Measurements from ENCODE around the gene VARS2. TPM values are rescaled to one million over a fixed set of nuclear protein-coding genes. Genes with fewer than 3 reads are reported as not detected.

Gene VARS2
- polyA plus RNA-seq, 1 of the 3 experiments (the other 2 are of a cell fraction) = 31.2 TPM

DNA sequence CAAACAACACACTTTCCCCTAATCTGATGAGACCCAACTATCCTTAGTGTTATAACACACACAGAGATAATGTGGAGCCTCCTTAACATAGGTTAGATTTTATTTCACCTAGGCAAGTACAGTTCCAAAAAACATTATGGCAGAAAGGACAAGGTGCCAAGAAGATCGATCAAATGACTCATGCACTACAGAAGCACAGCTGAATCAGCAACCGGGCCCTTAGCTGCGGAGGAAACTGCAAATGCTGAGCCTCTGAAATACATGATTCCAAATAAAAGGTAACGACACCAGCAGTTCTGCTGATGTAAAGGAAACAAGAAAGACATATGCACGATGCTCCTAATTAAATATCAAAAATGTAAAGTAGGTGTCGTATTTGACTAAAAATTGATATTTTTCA lies 49.6 kb downstream of the VARS2 start:
- H3K4me3 ChIP-seq (ENCODE audit: low read depth in 2 of 2, low read length in 1 of 2) = no peak overlapping the region
- no peaks in the 10 kb centered on the region for H4K20me1 ChIP-seq (ENCODE audit: insufficient read depth)
- no peaks in the 10 kb centered on the region for H3K27me3 ChIP-seq (ENCODE audit: insufficient read depth)
- no peaks in the 10 kb centered on the region for H3K36me3 ChIP-seq (replicated peaks in 1 of 2; ENCODE audit: control insufficient read depth in 1 of 2, insufficient read depth in 2 of 2, low read length in 1 of 2)
- no peak overlapping the region for H3K27ac ChIP-seq (ENCODE audit: low read depth in 2 of 2, low read length in 1 of 2)
- no peak for DNase-seq
- no peaks in the 10 kb centered on the region; a peak in 1 of 4 replicates for H3K4me1 ChIP-seq (ENCODE audit: control insufficient read depth in 1 of 2, insufficient read depth in 2 of 2, low read depth in 1 of 2, low read length in 1 of 2)
- H3F3A ChIP-seq (replicated peaks; ENCODE audit: insufficient read depth) = no peaks in the 10 kb centered on the region
- no peaks in the 10 kb centered on the region for H3K79me2 ChIP-seq (ENCODE audit: insufficient read depth)
- no peak overlapping the region for H2AFZ ChIP-seq (ENCODE audit: low read depth)
- no peak overlapping the region for H3K9ac ChIP-seq
- H3K4me2 ChIP-seq = no peak overlapping the region
- ChIA-PET CTCF (no interaction called here), POLR2A (no interaction called here)
- no peaks in the 10 kb centered on the region for H3K9me3 ChIP-seq
- WGBS (ENCODE audit: low lambda C conversion rate) = 43% methylated on average over 6 of the region's 6 CpGs
- no peaks in the 10 kb centered on the region for H3K9me2 ChIP-seq
- TF ChIP-seq, protein P1, sequence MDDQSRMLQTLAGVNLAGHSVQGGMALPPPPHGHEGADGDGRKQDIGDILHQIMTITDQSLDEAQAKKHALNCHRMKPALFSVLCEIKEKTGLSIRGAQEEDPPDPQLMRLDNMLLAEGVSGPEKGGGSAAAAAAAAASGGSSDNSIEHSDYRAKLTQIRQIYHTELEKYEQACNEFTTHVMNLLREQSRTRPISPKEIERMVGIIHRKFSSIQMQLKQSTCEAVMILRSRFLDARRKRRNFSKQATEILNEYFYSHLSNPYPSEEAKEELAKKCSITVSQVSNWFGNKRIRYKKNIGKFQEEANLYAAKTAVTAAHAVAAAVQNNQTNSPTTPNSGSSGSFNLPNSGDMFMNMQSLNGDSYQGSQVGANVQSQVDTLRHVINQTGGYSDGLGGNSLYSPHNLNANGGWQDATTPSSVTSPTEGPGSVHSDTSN (IDR thresholded peaks at IDR 0.05) = peak; percentile 62
- no peak for TF ChIP-seq SMC3 (IDR thresholded peaks at IDR 0.05; ENCODE audit: low read depth, low read length)
- TF ChIP-seq, protein P2, sequence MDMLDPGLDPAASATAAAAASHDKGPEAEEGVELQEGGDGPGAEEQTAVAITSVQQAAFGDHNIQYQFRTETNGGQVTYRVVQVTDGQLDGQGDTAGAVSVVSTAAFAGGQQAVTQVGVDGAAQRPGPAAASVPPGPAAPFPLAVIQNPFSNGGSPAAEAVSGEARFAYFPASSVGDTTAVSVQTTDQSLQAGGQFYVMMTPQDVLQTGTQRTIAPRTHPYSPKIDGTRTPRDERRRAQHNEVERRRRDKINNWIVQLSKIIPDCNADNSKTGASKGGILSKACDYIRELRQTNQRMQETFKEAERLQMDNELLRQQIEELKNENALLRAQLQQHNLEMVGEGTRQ (IDR thresholded peaks at IDR 0.05; ENCODE audit: borderline replicate concordance, low read depth, low read length) = no peak
- TF ChIP-seq NFIC (IDR thresholded peaks at IDR 0.05; ENCODE audit: borderline replicate concordance) = peak; percentile 25; the same call in 1 of the 2 replicates
- TF ChIP-seq, protein P3, sequence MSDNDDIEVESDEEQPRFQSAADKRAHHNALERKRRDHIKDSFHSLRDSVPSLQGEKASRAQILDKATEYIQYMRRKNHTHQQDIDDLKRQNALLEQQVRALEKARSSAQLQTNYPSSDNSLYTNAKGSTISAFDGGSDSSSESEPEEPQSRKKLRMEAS (IDR thresholded peaks at IDR 0.05; ENCODE audit: low read depth) = no peak
- peak; percentile 59 for TF ChIP-seq JUND (IDR thresholded peaks at IDR 0.05)
- TF ChIP-seq FOSL2 (IDR thresholded peaks at IDR 0.05; ENCODE audit: borderline replicate concordance, low read depth) = peak; percentile 71; the same call in 1 of the 2 replicates
- TF ChIP-seq, protein P4, sequence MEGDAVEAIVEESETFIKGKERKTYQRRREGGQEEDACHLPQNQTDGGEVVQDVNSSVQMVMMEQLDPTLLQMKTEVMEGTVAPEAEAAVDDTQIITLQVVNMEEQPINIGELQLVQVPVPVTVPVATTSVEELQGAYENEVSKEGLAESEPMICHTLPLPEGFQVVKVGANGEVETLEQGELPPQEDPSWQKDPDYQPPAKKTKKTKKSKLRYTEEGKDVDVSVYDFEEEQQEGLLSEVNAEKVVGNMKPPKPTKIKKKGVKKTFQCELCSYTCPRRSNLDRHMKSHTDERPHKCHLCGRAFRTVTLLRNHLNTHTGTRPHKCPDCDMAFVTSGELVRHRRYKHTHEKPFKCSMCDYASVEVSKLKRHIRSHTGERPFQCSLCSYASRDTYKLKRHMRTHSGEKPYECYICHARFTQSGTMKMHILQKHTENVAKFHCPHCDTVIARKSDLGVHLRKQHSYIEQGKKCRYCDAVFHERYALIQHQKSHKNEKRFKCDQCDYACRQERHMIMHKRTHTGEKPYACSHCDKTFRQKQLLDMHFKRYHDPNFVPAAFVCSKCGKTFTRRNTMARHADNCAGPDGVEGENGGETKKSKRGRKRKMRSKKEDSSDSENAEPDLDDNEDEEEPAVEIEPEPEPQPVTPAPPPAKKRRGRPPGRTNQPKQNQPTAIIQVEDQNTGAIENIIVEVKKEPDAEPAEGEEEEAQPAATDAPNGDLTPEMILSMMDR (IDR thresholded peaks at IDR 0.05) = no peak

DNA sequence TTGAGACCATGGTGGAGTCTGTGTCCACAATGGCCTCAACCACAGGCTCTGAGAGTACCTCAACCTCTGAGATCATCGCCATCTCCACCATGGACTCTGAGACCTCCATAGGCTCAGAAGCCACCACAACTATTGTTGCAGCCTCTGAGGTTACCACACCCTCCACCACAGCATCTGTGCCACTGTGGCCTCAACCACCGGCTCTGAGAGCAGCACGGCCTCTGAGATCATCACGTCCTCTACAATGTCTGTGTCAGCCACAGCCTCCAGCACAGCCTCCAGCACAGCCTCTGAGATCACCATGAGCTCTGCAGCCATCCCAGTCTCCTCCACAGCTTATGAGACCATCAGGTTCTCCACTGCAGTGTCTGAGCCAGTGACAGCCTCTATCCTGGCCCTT lies 50.0 kb downstream of the VARS2 start:
- no peak overlapping the region for H2AFZ ChIP-seq (ENCODE audit: low read depth)
- H3K4me3 ChIP-seq (ENCODE audit: low read depth in 2 of 2, low read length in 1 of 2) = no peak overlapping the region
- ChIA-PET CTCF (no interaction called here), POLR2A (no interaction called here)
- no peaks in the 10 kb centered on the region for H3K9me2 ChIP-seq
- H3K4me1 ChIP-seq (ENCODE audit: control insufficient read depth in 1 of 2, insufficient read depth in 2 of 2, low read depth in 1 of 2, low read length in 1 of 2) = no peaks in the 10 kb centered on the region; a peak in 1 of 4 replicates
- H3K79me2 ChIP-seq (ENCODE audit: insufficient read depth) = no peaks in the 10 kb centered on the region
- no peaks in the 10 kb centered on the region for H3K27me3 ChIP-seq (ENCODE audit: insufficient read depth)
- no peaks in the 10 kb centered on the region for H3K36me3 ChIP-seq (replicated peaks in 1 of 2; ENCODE audit: control insufficient read depth in 1 of 2, insufficient read depth in 2 of 2, low read length in 1 of 2)
- no peak overlapping the region for H3K4me2 ChIP-seq
- WGBS (ENCODE audit: low lambda C conversion rate) = 72% methylated on average over 3 of the region's 4 CpGs
- DNase-seq = no peak
- no peak overlapping the region for H3K27ac ChIP-seq (ENCODE audit: low read depth in 2 of 2, low read length in 1 of 2)
- H3K9ac ChIP-seq = no peak overlapping the region
- H3F3A ChIP-seq (replicated peaks; ENCODE audit: insufficient read depth) = no peaks in the 10 kb centered on the region
- H3K9me3 ChIP-seq = no peaks in the 10 kb centered on the region
- H4K20me1 ChIP-seq (ENCODE audit: insufficient read depth) = no peaks in the 10 kb centered on the region
- TF ChIP-seq TAF1 (IDR thresholded peaks at IDR 0.05; ENCODE audit: borderline replicate concordance, low read depth, low read length) (no peak), GATA2 (CRISPR knock-in tag; IDR thresholded peaks at IDR 0.05) (no peak), RXRA (IDR thresholded peaks at IDR 0.05; ENCODE audit: borderline replicate concordance, low read depth) (no peak), RCOR1 (IDR thresholded peaks at IDR 0.05; ENCODE audit: low read length) (no peak), MXI1 (IDR thresholded peaks at IDR 0.05; ENCODE audit: low read depth, low read length) (no peak), FOSL2 (IDR thresholded peaks at IDR 0.05; ENCODE audit: borderline replicate concordance, low read depth) (no peak), YY1 (IDR thresholded peaks at IDR 0.05; ENCODE audit: low read depth) (no peak), ELF1 (IDR thresholded peaks at IDR 0.05) (no peak)
- TF ChIP-seq, protein P5, sequence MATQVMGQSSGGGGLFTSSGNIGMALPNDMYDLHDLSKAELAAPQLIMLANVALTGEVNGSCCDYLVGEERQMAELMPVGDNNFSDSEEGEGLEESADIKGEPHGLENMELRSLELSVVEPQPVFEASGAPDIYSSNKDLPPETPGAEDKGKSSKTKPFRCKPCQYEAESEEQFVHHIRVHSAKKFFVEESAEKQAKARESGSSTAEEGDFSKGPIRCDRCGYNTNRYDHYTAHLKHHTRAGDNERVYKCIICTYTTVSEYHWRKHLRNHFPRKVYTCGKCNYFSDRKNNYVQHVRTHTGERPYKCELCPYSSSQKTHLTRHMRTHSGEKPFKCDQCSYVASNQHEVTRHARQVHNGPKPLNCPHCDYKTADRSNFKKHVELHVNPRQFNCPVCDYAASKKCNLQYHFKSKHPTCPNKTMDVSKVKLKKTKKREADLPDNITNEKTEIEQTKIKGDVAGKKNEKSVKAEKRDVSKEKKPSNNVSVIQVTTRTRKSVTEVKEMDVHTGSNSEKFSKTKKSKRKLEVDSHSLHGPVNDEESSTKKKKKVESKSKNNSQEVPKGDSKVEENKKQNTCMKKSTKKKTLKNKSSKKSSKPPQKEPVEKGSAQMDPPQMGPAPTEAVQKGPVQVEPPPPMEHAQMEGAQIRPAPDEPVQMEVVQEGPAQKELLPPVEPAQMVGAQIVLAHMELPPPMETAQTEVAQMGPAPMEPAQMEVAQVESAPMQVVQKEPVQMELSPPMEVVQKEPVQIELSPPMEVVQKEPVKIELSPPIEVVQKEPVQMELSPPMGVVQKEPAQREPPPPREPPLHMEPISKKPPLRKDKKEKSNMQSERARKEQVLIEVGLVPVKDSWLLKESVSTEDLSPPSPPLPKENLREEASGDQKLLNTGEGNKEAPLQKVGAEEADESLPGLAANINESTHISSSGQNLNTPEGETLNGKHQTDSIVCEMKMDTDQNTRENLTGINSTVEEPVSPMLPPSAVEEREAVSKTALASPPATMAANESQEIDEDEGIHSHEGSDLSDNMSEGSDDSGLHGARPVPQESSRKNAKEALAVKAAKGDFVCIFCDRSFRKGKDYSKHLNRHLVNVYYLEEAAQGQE (IDR thresholded peaks at IDR 0.05; ENCODE audit: low read depth, low read length) = no peak
- TF ChIP-seq, protein P1 (IDR thresholded peaks at IDR 0.05) = no peak
- TF ChIP-seq, protein P6, sequence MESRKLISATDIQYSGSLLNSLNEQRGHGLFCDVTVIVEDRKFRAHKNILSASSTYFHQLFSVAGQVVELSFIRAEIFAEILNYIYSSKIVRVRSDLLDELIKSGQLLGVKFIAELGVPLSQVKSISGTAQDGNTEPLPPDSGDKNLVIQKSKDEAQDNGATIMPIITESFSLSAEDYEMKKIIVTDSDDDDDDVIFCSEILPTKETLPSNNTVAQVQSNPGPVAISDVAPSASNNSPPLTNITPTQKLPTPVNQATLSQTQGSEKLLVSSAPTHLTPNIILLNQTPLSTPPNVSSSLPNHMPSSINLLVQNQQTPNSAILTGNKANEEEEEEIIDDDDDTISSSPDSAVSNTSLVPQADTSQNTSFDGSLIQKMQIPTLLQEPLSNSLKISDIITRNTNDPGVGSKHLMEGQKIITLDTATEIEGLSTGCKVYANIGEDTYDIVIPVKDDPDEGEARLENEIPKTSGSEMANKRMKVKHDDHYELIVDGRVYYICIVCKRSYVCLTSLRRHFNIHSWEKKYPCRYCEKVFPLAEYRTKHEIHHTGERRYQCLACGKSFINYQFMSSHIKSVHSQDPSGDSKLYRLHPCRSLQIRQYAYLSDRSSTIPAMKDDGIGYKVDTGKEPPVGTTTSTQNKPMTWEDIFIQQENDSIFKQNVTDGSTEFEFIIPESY (IDR thresholded peaks at IDR 0.05; ENCODE audit: borderline replicate concordance, low read depth) = no peak
